ENCODE data around the gene FASN. TPM values are rescaled to one million over a fixed set of nuclear protein-coding genes. Genes with fewer than 3 reads are reported as not detected.

The FASN gene
- total RNA-seq = 100 to 1,000 TPM in 3 of 5 donors, 10 to 100 TPM in 2; 22.8 to 268 (median 175) TPM
- 10 to 100 TPM; 36.0 to 97.8 (median 53.3) TPM for polyA plus RNA-seq
- long read RNA-seq, donor 1, partial matches to known transcripts = 0 of 2 reads
- long read RNA-seq, donor 1, other reads (novel, unspliced or antisense) = 0 of 2 reads
- long read RNA-seq, donor 2, full-length matches to known transcripts = 2 of 13 reads
- long read RNA-seq, donor 2, partial matches to known transcripts = 11 of 13 reads
- long read RNA-seq, donor 2, other reads (novel, unspliced or antisense) = 0 of 13 reads
- long read RNA-seq, donor 3 = 0 reads
- long read RNA-seq, donor 4 = 0 reads
- long read RNA-seq, donor 5, partial matches to known transcripts = 11 of 15 reads
- long read RNA-seq, donor 5, other reads (novel, unspliced or antisense) = 0 of 15 reads
- long read RNA-seq, donor 6, partial matches to known transcripts = 13 of 15 reads
- long read RNA-seq, donor 6, other reads (novel, unspliced or antisense) = 0 of 15 reads
- long read RNA-seq, donor 7, partial matches to known transcripts = 7 of 10 reads
- long read RNA-seq, donor 7, other reads (novel, unspliced or antisense) = 0 of 10 reads
- long read RNA-seq, donor 8, partial matches to known transcripts = 9 of 13 reads
- long read RNA-seq, donor 8, other reads (novel, unspliced or antisense) = 0 of 13 reads
- long read RNA-seq, donor 9, partial matches to known transcripts = 0 of 2 reads
- long read RNA-seq, donor 9, other reads (novel, unspliced or antisense) = 0 of 2 reads
- long read RNA-seq, donor 10 = 0 reads

GRCh38 chr17:82098169-82098938 is at the start of gene FASN:
Gene FASN, minus strand, starts transcription at chr17:82098236. Its CDS starts 1,791 bp downstream, at chr17:82096445.
- peak; percentile 97 to 99 for DNase-seq
- WGBS, 5 donors = 0 to 1% (median 0%) methylated on average over 52 to 124 of the region's 124 CpGs; no CpG with 5 or more reads in 1 of the 5 donors
- Histone ChIP-seq H3K9me3 (no peaks in the 10 kb centered on the region), H3K27ac (peak within 1 kb of the TSS; percentile 91 to 99 (median 97)), H3K4me3 (peak within 1 kb of the TSS; percentile 81 to 91 (median 88)), H3K27me3 (no peaks in the 10 kb centered on the region), H3K36me3 (peaks cover 25 to 31% (median 29%) of the 10 kb centered on the region in 4 donors), H3K4me1 (peaks cover 46 to 77% (median 67%) of the 10 kb centered on the region in 4 donors)
- intact Hi-C loops (cut with DNase I; ENCODE audit: low total_unique reads) = no loop called here
- TF ChIP-seq POLR2A (IDR thresholded peaks at IDR 0.05) = peak in 2 of 4 donors; percentile 32 to 53
- TF ChIP-seq POLR2AphosphoS5 (IDR thresholded peaks at IDR 0.05) = peak; percentile 72 to 95 (median 88)
- TF ChIP-seq EP300 (IDR thresholded peaks at IDR 0.05) = no peak
- TF ChIP-seq CTCF (IDR thresholded peaks at IDR 0.05) = peak in 3 of 7 experiments; percentile 16 to 33 (median 19)

GRCh38 chr17:82146663-82147654 is 48.9 kb upstream of the FASN start:
- Histone ChIP-seq H3K27me3 (no peaks in the 10 kb centered on the region), H3K4me1 (peaks cover 0 to 8% (median 7%) of the 10 kb centered on the region in 4 donors), H3K27ac (no peak overlapping the region), H3K36me3 (peaks cover 0 to 22% (median 9%) of the 10 kb centered on the region in 4 donors), H3K9me3 (no peaks in the 10 kb centered on the region), H3K4me3 (no peak overlapping the region)
- 84 to 94% (median 89%) methylated on average over 18 of the region's 18 CpGs for WGBS, 5 donors
- no peak for DNase-seq
- intact Hi-C loops (cut with DNase I; ENCODE audit: low total_unique reads) = no loop called here
- TF ChIP-seq CTCF (IDR thresholded peaks at IDR 0.05) = no peak
- no peak for TF ChIP-seq POLR2A (IDR thresholded peaks at IDR 0.05)
- no peak for TF ChIP-seq POLR2AphosphoS5 (IDR thresholded peaks at IDR 0.05)
- no peak for TF ChIP-seq EP300 (IDR thresholded peaks at IDR 0.05)

- peak in 1 of 2 donors; percentile 37 for DNase-seq
- WGBS, 5 donors = 68 to 87% (median 81%) methylated on average over 8 to 13 of the region's 13 CpGs
- Histone ChIP-seq H3K4me3 (no peak overlapping the region), H3K36me3 (peaks cover 0 to 22% (median 9%) of the 10 kb centered on the region in 4 donors), H3K27me3 (no peaks in the 10 kb centered on the region), H3K27ac (no peak overlapping the region), H3K4me1 (no peaks in the 10 kb centered on the region), H3K9me3 (no peaks in the 10 kb centered on the region)
- TF ChIP-seq POLR2AphosphoS5 (IDR thresholded peaks at IDR 0.05) = no peak
- TF ChIP-seq CTCF (IDR thresholded peaks at IDR 0.05) = no peak
- no peak for TF ChIP-seq EP300 (IDR thresholded peaks at IDR 0.05)
- TF ChIP-seq POLR2A (IDR thresholded peaks at IDR 0.05) = no peak
- intact Hi-C loops (cut with DNase I; ENCODE audit: low total_unique reads) = no loop called here
Observed at GRCh38 chr17:82145550-82146155, 47.6 kb upstream of the FASN start.
